Measurements from ENCODE around the gene RPL31. TPM values are rescaled to one million over a fixed set of nuclear protein-coding genes. Genes with fewer than 3 reads are reported as not detected.

Gene RPL31
- total and polyA plus RNA-seq, 4 donors: 1,008 to 7,651 (median 2,793) TPM

DNA sequence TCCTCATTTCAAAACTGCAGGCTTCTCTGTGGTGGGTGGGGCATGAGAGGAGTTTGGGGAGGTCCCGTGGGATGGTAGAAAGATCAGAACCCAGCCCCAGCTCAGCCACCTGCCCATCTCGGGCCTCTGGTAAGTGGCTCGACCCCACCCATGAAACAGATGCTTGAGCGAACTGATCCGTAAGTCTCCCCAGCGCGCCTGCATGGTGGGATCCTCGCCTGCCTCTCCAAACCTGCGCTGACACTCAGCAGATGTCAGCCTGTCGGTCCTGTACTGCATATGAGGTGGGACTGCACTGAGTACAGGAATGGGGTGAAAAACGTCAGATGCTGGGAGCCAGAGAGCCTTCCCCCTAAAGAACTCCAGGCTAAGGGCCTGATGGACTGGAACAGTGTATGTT lies 15.9 kb upstream of the RPL31 start:
- WGBS, 2 donors: 90 to 92% methylated on average over 11 of the region's 11 CpGs

DNA sequence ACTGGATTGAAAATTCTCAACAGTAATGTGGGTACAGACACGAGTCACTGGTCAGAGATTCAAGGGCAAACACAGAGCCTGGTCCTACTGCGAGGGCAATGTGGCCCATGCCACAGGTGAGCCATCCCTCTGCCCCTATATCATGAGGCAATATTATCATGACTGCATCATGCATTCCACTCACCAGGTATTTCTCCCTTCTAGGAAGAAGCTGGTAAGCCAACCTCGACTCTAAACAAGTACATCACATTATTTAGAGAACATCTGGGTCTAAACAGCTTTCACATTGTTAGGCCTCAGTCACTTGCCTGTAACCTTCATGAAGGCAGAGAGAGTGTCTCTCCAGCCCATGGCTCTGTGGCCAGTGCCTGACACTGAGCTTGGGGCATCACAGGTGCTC lies 14.6 kb upstream of the RPL31 start:
- intact Hi-C loops (cut with DNase I): loop anchor here in 1 of 2 donors (5.0 kb wide), 1 partner anchor 380 kb away; no protein-coding TSS in a partner anchor
- Histone ChIP-seq H3K27ac (ENCODE audit: low read depth in 1 of 2, low read length in 2 of 2) (no peak overlapping the region), H3K4me1 (ENCODE audit: control insufficient read depth in 1 of 2, insufficient read depth in 2 of 2, low read length in 2 of 2) (no peaks in the 10 kb centered on the region), H3K36me3 (ENCODE audit: control insufficient read depth in 1 of 2, insufficient read depth in 2 of 2, low read length in 1 of 2) (no peaks in the 10 kb centered on the region), H3K4me3 (ENCODE audit: low read length in 2 of 2) (no peak overlapping the region), H3K9me3 (ENCODE audit: control insufficient read depth, low read length) (no peaks in the 10 kb centered on the region), H3K27me3 (ENCODE audit: control insufficient read depth in 1 of 2, insufficient read depth in 2 of 2, low read length in 1 of 2) (no peaks in the 10 kb centered on the region)
- WGBS, 2 donors: 89 to 94% methylated on average over 3 of the region's 3 CpGs
- ATAC-seq (ENCODE audit: low FRiP score) (no peak), DNase-seq (no peak)

More for the DNA sequence above, 15.9 kb upstream of the RPL31 start:
- Histone ChIP-seq H3K27me3 (ENCODE audit: control insufficient read depth in 1 of 2, insufficient read depth in 2 of 2, low read length in 1 of 2) (no peaks in the 10 kb centered on the region), H3K9me3 (ENCODE audit: control insufficient read depth, low read length) (no peaks in the 10 kb centered on the region), H3K4me1 (ENCODE audit: control insufficient read depth in 1 of 2, insufficient read depth in 2 of 2, low read length in 2 of 2) (no peaks in the 10 kb centered on the region), H3K4me3 (ENCODE audit: low read length in 2 of 2) (no peak overlapping the region), H3K36me3 (ENCODE audit: control insufficient read depth in 1 of 2, insufficient read depth in 2 of 2, low read length in 1 of 2) (no peaks in the 10 kb centered on the region), H3K27ac (ENCODE audit: low read depth in 1 of 2, low read length in 2 of 2) (no peak overlapping the region)
- DNase-seq (no peak), ATAC-seq (ENCODE audit: low FRiP score) (no peak)
- intact Hi-C loops (cut with DNase I): loop anchor here in 1 of 2 donors (5.0 kb wide), 1 partner anchor 379 kb away; no protein-coding TSS in a partner anchor

DNA sequence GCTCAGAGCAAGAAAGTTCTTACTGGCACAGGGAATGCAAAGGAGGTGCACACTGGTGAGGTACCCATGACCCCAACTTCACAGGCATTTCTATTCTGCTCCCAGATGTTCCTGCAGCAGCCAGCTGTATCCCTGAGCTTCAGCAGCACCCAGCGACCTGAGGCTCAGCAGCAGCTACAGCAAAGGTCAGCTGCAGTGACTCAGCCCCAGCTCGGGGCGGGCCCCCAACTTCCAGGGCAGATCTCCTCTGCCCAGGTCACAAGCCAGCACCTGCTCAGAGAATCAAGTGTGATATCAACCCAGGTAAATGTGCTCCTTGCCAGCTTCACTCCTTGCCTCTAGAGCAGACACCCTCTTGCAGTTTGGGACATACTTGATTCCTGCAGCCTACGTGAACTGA lies 14.1 kb upstream of the RPL31 start:
- H3K36me3 ChIP-seq (ENCODE audit: control insufficient read depth in 1 of 2, insufficient read depth in 2 of 2, low read length in 1 of 2): no peaks in the 10 kb centered on the region
- no peaks in the 10 kb centered on the region for H3K4me1 ChIP-seq (ENCODE audit: control insufficient read depth in 1 of 2, insufficient read depth in 2 of 2, low read length in 2 of 2)
- ATAC-seq (ENCODE audit: low FRiP score) (no peak), DNase-seq (no peak)
- intact Hi-C loops (cut with DNase I): loop anchor here in 1 of 2 donors (5.0 kb wide), 1 partner anchor 381 kb away; no protein-coding TSS in a partner anchor
- no peak overlapping the region for H3K4me3 ChIP-seq (ENCODE audit: low read length in 2 of 2)
- no peaks in the 10 kb centered on the region for H3K9me3 ChIP-seq (ENCODE audit: control insufficient read depth, low read length)
- no peaks in the 10 kb centered on the region for H3K27me3 ChIP-seq (ENCODE audit: control insufficient read depth in 1 of 2, insufficient read depth in 2 of 2, low read length in 1 of 2)
- 87% methylated on average over 4 of the region's 4 CpGs for WGBS, 2 donors
- no peak overlapping the region for H3K27ac ChIP-seq (ENCODE audit: low read depth in 1 of 2, low read length in 2 of 2)

DNA sequence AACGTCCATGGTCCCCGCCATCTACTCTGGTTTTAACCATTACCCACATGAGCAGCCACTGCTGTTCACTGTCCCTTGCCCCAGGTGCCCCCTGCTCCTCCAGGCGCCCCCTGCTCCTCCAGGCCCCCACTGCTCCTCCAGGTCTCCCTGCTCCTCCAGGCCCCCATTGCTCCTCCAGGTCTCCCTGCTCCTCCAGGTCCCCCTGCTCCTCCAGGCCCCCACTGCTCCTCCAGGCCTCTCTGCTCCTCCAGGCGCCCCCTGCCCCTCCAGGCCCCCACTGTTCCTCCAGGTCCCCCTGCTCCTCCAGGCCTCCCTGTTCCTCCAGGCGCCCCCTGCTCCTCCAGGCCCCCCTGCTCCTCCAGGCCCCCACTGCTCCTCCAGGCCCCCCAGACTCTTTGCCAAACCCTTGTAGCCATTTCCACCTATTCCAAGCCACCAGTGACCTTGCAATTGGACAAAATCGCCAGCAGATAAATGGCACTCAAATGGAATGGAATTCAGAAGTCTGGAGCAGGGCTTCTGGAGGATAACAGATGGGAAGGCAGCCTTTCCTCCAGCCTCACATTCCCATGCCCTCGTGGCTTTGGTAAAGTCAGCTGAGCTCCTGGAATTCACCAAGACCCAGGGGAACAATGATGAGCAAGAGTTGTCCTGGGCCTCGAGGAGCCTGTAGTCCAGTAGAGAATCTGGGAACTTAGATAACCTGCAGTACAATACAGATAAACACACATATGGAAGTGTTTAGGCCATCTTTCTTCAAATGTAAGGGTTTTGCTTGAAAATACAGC lies 13.3 kb upstream of the RPL31 start:
- WGBS, 2 donors: 75 to 77% methylated on average over 8 of the region's 8 CpGs
- intact Hi-C loops (cut with DNase I): loop anchor here in 1 of 2 donors (5.0 kb wide), 1 partner anchor 382 kb away; no protein-coding TSS in a partner anchor
- H3K4me1 ChIP-seq (ENCODE audit: control insufficient read depth in 1 of 2, insufficient read depth in 2 of 2, low read length in 2 of 2): no peaks in the 10 kb centered on the region
- ATAC-seq (ENCODE audit: low FRiP score) (no peak), DNase-seq (no peak)
- no peak overlapping the region for H3K4me3 ChIP-seq (ENCODE audit: low read length in 2 of 2)
- H3K9me3 ChIP-seq (ENCODE audit: control insufficient read depth, low read length): no peaks in the 10 kb centered on the region
- no peaks in the 10 kb centered on the region for H3K27me3 ChIP-seq (ENCODE audit: control insufficient read depth in 1 of 2, insufficient read depth in 2 of 2, low read length in 1 of 2)
- H3K27ac ChIP-seq (ENCODE audit: low read depth in 1 of 2, low read length in 2 of 2): no peak overlapping the region
- peaks cover 0 to 2% of the 10 kb centered on the region in 2 donors for H3K36me3 ChIP-seq (ENCODE audit: control insufficient read depth in 1 of 2, insufficient read depth in 2 of 2, low read length in 1 of 2)

DNA sequence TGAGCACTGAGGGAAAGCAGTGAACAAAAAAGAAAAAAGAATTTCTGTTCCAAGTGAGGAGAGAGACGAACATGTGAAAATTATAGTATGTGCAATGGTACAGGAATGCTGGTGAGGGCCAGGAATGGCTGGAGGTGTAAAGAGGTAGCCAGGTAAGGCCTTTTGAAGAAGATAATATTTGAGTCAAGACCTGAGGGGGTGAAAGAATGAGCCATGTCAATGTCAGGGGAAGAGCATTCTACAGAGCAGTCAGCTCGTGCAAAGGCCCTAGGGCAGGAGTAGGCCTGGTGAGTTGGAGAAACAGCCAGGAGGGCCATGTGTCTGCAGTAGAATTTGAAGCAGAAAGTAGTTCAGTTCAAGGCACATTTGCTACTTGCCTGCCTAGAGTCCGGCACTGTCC lies 12.4 kb upstream of the RPL31 start:
- no peak for DNase-seq
- no peak for ATAC-seq (ENCODE audit: low FRiP score)
- WGBS, 2 donors: 88 to 89% methylated on average over 3 of the region's 3 CpGs
- Histone ChIP-seq H3K27me3 (ENCODE audit: control insufficient read depth in 1 of 2, insufficient read depth in 2 of 2, low read length in 1 of 2) (no peaks in the 10 kb centered on the region), H3K4me1 (ENCODE audit: control insufficient read depth in 1 of 2, insufficient read depth in 2 of 2, low read length in 2 of 2) (no peaks in the 10 kb centered on the region), H3K27ac (ENCODE audit: low read depth in 1 of 2, low read length in 2 of 2) (no peak overlapping the region), H3K9me3 (ENCODE audit: control insufficient read depth, low read length) (no peaks in the 10 kb centered on the region), H3K4me3 (ENCODE audit: low read length in 2 of 2) (no peak overlapping the region), H3K36me3 (ENCODE audit: control insufficient read depth in 1 of 2, insufficient read depth in 2 of 2, low read length in 1 of 2) (peaks cover 0 to 2% of the 10 kb centered on the region in 2 donors)
- intact Hi-C loops (cut with DNase I): loop anchor here in 1 of 2 donors (5.0 kb wide), 1 partner anchor 382 kb away; no protein-coding TSS in a partner anchor

DNA sequence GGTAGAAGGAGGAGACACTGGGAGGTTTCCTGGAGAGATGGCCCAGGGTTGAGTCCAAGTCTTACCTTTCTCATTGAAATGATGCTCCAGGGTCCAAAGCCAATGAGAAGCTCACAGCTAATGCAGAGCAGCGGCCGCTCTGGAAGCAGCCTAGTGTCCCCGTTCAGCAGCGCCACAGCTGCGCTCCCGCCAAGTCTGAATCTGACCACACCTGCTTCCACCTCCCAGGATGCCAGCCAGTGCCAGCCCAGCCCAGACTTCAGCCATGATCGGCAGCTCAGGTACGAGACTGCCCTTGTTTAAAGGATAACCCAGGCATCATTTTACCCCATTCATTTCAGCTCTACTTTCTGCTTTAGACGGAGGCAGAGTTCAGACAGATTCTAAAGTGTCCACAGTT lies 11.9 kb upstream of the RPL31 start:
- intact Hi-C loops (cut with DNase I): no loop called here
- peaks cover 0 to 2% of the 10 kb centered on the region in 2 donors for H3K36me3 ChIP-seq (ENCODE audit: control insufficient read depth in 1 of 2, insufficient read depth in 2 of 2, low read length in 1 of 2)
- no peak for DNase-seq
- no peak overlapping the region for H3K4me3 ChIP-seq (ENCODE audit: low read length in 2 of 2)
- WGBS, 2 donors: 92% methylated on average over 9 of the region's 9 CpGs
- no peak for ATAC-seq (ENCODE audit: low FRiP score)
- no peak overlapping the region for H3K27ac ChIP-seq (ENCODE audit: low read depth in 1 of 2, low read length in 2 of 2)
- H3K27me3 ChIP-seq (ENCODE audit: control insufficient read depth in 1 of 2, insufficient read depth in 2 of 2, low read length in 1 of 2): no peaks in the 10 kb centered on the region
- H3K9me3 ChIP-seq (ENCODE audit: control insufficient read depth, low read length): no peaks in the 10 kb centered on the region
- H3K4me1 ChIP-seq (ENCODE audit: control insufficient read depth in 1 of 2, insufficient read depth in 2 of 2, low read length in 2 of 2): no peaks in the 10 kb centered on the region

DNA sequence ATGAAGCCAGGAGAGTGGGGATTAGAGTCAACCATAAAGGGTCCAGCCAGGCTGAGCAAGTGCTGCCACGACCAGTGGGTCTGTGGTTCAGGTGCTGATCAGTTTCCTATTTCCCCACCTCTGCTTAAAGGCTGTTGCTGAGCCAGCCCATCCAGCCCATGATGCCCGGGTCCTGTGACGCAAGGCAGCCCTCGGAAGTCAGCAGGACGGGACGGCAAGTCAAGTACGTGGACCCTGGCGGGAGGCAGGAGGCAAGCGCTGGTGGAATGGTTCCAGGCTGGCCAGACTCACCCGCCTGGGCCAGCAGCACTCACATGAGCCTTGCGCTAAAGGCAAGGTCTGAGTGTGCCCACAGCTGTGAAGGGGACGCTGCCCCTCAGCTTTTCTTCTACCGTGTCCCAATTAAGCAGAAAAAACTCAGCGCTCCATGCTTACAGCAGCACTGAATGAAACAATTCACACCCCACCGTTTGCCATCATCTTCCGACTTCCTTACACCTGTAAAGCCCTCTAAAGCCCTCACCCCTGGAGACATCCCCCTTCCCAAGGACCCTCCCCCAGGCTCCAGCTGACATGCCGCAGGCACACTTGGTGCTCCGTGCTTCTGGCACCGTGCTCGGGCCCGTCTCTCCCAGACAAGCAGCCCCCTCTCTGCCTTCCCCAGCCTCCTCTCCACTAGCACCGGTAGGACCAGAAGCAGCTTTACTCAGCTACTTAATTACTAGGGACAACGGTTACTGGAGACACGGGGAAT lies 11.3 kb upstream of the RPL31 start:
- Histone ChIP-seq H3K27ac (ENCODE audit: low read depth in 1 of 2, low read length in 2 of 2) (no peak overlapping the region), H3K4me3 (ENCODE audit: low read length in 2 of 2) (no peak overlapping the region), H3K36me3 (ENCODE audit: control insufficient read depth in 1 of 2, insufficient read depth in 2 of 2, low read length in 1 of 2) (peaks cover 0 to 2% of the 10 kb centered on the region in 2 donors), H3K9me3 (ENCODE audit: control insufficient read depth, low read length) (no peaks in the 10 kb centered on the region), H3K4me1 (ENCODE audit: control insufficient read depth in 1 of 2, insufficient read depth in 2 of 2, low read length in 2 of 2) (no peaks in the 10 kb centered on the region), H3K27me3 (ENCODE audit: control insufficient read depth in 1 of 2, insufficient read depth in 2 of 2, low read length in 1 of 2) (no peaks in the 10 kb centered on the region)
- intact Hi-C loops (cut with DNase I): no loop called here
- 77 to 78% methylated on average over 24 of the region's 24 CpGs for WGBS, 2 donors
- ATAC-seq (ENCODE audit: low FRiP score) (no peak), DNase-seq (no peak)

DNA sequence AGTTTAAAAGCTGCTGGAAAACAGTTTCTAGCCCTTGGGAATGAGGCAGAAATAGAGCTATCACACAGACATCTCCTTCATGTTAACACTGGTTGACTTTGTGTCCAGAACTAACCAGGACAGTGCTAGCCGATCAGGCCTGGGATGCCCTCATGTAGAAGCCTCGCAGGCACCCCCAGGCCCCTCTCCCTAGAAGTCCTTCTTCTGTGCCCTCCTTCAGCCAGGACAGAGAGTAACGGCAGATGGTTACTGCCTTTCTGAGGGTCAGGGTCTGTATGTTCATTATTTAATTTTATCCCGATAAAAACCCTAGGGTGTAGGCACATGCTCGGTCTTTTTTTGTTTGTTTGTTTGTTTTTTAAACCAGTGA lies 10.7 kb upstream of the RPL31 start:
- DNase-seq (no peak), ATAC-seq (ENCODE audit: low FRiP score) (no peak)
- Histone ChIP-seq H3K27ac (ENCODE audit: low read depth in 1 of 2, low read length in 2 of 2) (no peak overlapping the region), H3K4me3 (ENCODE audit: low read length in 2 of 2) (no peak overlapping the region), H3K36me3 (ENCODE audit: control insufficient read depth in 1 of 2, insufficient read depth in 2 of 2, low read length in 1 of 2) (peaks cover 0 to 2% of the 10 kb centered on the region in 2 donors), H3K9me3 (ENCODE audit: control insufficient read depth, low read length) (no peaks in the 10 kb centered on the region), H3K4me1 (ENCODE audit: control insufficient read depth in 1 of 2, insufficient read depth in 2 of 2, low read length in 2 of 2) (no peaks in the 10 kb centered on the region), H3K27me3 (ENCODE audit: control insufficient read depth in 1 of 2, insufficient read depth in 2 of 2, low read length in 1 of 2) (no peaks in the 10 kb centered on the region)
- intact Hi-C loops (cut with DNase I): no loop called here
- WGBS, 2 donors: 86 to 87% methylated on average over 5 of the region's 5 CpGs

Data from aorta (tissue), 5 donors.